ENCODE results near the gene RPP38. TPM values are rescaled to one million over a fixed set of nuclear protein-coding genes. Genes with fewer than 3 reads are reported as not detected.

The RPP38 gene
- total and polyA plus RNA-seq, 2 of the 13 experiments (the other 11 are each of a cell fraction or from before 2014, with no cell fraction given), result 11.7 to 16.4 TPM

DNA sequence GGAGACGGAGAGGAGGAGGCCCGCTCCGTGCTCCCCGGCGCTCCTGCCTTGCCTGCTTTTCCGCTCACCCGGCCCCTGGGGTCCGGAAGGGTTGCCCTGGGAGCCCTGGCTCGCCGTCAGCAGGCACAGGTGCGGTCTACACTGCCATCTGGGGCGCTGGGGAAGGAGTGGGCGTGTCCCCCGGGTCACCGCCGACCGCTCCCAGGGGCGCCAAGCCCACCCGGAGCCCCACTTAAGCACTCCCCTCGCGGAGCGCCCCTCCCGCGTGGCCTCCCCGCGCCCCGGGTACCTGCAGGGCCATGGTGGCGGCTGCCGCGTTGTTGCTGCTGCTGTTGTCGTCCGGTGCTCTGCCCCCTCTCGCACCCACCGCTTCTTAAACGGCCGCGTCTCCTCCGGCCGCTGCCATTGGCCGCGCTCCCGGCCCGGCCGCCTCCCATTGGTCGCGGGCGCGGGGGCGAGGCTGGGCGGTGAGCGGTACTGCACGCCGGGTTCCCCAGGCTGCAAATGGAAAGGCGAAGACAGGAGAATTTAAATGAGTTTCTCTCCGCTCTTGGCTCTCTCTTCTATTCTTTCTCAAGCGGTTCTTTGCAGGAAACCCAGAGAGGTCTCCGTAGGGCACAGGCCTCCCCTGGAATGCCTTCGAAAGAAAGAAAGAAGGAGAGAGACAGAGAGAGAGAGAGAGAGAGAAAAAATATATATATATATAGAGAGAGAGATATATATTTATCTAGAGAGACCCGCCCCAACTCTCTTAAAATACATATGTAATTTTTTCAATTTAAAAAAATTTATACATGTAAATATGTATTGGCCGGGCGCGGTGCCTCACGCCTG lies 8.5 kb upstream of the RPP38 start, which contains the start of gene ACBD7 (continued):
- TF ChIP-seq GABPA (IDR thresholded peaks at IDR 0.05; ENCODE audit: low read depth, low read length) (no peak), GABPA (CRISPR knock-in tag; IDR thresholded peaks at IDR 0.05; ENCODE audit: low read depth) (no peak), SALL1 (CRISPR knock-in tag; IDR thresholded peaks at IDR 0.05) (peak; percentile 58; the same call in 1 of the 2 replicates), ZXDC (CRISPR knock-in tag; IDR thresholded peaks at IDR 0.05) (no peak), ZNF101 (CRISPR knock-in tag; IDR thresholded peaks at IDR 0.05; ENCODE audit: borderline replicate concordance, low read depth) (no peak), ZNF460 (CRISPR knock-in tag; IDR thresholded peaks at IDR 0.05; ENCODE audit: borderline replicate concordance) (no peak), WIZ (CRISPR knock-in tag; IDR thresholded peaks at IDR 0.05) (no peak), ZNF879 (CRISPR knock-in tag; IDR thresholded peaks at IDR 0.05) (no peak), ZBTB20 (CRISPR knock-in tag; IDR thresholded peaks at IDR 0.05; ENCODE audit: borderline replicate concordance, low read depth) (no peak), ZSCAN22 (CRISPR knock-in tag; IDR thresholded peaks at IDR 0.05) (no peak), ZNF350 (CRISPR knock-in tag; IDR thresholded peaks at IDR 0.05; ENCODE audit: borderline replicate concordance, low read depth) (no peak), HMGA1 (CRISPR knock-in tag; conservative IDR thresholded peaks at IDR 0.05) (no peak), PRMT3 (CRISPR knock-in tag; IDR thresholded peaks at IDR 0.05; ENCODE audit: borderline replicate concordance, low read depth) (no peak), IKZF1 (IDR thresholded peaks at IDR 0.05) (no peak), XBP1 (CRISPR knock-in tag; IDR thresholded peaks at IDR 0.05) (no peak), HOXA3 (CRISPR knock-in tag; IDR thresholded peaks at IDR 0.05) (peak; percentile 58; the same call in 1 of the 2 replicates), KMT2A (CRISPR knock-in tag; IDR thresholded peaks at IDR 0.05) (0 out of 2 replicates have a peak, but pooled peaks have one; percentile 24), ZNF253 (CRISPR knock-in tag; IDR thresholded peaks at IDR 0.05; ENCODE audit: borderline replicate concordance) (no peak), CENPT (CRISPR knock-in tag; IDR thresholded peaks at IDR 0.05; ENCODE audit: low read depth) (no peak), TEF (CRISPR knock-in tag; IDR thresholded peaks at IDR 0.05) (no peak)
- TF ChIP-seq, protein P1, sequence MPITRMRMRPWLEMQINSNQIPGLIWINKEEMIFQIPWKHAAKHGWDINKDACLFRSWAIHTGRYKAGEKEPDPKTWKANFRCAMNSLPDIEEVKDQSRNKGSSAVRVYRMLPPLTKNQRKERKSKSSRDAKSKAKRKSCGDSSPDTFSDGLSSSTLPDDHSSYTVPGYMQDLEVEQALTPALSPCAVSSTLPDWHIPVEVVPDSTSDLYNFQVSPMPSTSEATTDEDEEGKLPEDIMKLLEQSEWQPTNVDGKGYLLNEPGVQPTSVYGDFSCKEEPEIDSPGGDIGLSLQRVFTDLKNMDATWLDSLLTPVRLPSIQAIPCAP (CRISPR knock-in tag; IDR thresholded peaks at IDR 0.05; ENCODE audit: low read depth), result no peak
- TF ChIP-seq, protein P2, sequence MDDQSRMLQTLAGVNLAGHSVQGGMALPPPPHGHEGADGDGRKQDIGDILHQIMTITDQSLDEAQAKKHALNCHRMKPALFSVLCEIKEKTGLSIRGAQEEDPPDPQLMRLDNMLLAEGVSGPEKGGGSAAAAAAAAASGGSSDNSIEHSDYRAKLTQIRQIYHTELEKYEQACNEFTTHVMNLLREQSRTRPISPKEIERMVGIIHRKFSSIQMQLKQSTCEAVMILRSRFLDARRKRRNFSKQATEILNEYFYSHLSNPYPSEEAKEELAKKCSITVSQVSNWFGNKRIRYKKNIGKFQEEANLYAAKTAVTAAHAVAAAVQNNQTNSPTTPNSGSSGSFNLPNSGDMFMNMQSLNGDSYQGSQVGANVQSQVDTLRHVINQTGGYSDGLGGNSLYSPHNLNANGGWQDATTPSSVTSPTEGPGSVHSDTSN (CRISPR knock-in tag; IDR thresholded peaks at IDR 0.05; ENCODE audit: borderline replicate concordance), result no peak
- TF ChIP-seq, protein P3, sequence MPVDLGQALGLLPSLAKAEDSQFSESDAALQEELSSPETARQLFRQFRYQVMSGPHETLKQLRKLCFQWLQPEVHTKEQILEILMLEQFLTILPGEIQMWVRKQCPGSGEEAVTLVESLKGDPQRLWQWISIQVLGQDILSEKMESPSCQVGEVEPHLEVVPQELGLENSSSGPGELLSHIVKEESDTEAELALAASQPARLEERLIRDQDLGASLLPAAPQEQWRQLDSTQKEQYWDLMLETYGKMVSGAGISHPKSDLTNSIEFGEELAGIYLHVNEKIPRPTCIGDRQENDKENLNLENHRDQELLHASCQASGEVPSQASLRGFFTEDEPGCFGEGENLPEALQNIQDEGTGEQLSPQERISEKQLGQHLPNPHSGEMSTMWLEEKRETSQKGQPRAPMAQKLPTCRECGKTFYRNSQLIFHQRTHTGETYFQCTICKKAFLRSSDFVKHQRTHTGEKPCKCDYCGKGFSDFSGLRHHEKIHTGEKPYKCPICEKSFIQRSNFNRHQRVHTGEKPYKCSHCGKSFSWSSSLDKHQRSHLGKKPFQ (CRISPR knock-in tag; IDR thresholded peaks at IDR 0.05; ENCODE audit: insufficient replicate concordance), result no peak
